Right renal pelvis (tissue), 4 donors: Measurements from ENCODE around the gene GBF1. TPM values are rescaled to one million over a fixed set of nuclear protein-coding genes. Genes with fewer than 3 reads are reported as not detected.

Source experiments
- DNase-seq, 4 donors: peaks; one replicate each; pipeline ENCODE4 v3.0.0-alpha.2; 2013; ENCODE audit warnings: low read depth in 4 of 4, low spot score in 3 of 4, missing footprints in 1 of 4
- polyA plus RNA-seq, 4 donors: library from polyadenylated mRNA; unstranded; fragments of 120-200 nt; gene quantifications; one replicate each; pipeline ENCODE4 v1.2.1, GENCODE V29; 2013; ENCODE audit not compliant: insufficient read length in 4 of 4

Gene GBF1
- polyA plus RNA-seq, 4 donors: 43.1 to 53.1 (median 46.1) TPM

- no peak for DNase-seq
Observed at GRCh38 chr10:102335184-102335583, 89.9 kb downstream of the GBF1 start.

- DNase-seq: no peak
Observed at GRCh38 chr10:102341038-102341688, 95.8 kb downstream of the GBF1 start.

- DNase-seq: no peak
Observed at GRCh38 chr10:102342458-102342857, 97.1 kb downstream of the GBF1 start.

- DNase-seq: no peak
Observed at GRCh38 chr10:102342958-102343357, 97.6 kb downstream of the GBF1 start.

GRCh38 chr10:102344067-102344466 lies 98.7 kb downstream of the GBF1 start:
- DNase-seq: no peak

- peak in 3 of 4 donors; percentile 18 to 26 (median 25) for DNase-seq
Observed at GRCh38 chr10:102347236-102347828, 102.0 kb downstream of the GBF1 start.

- DNase-seq: peak; percentile 34 to 50 (median 44)
Observed at GRCh38 chr10:102352066-102352715, 106.9 kb downstream of the GBF1 start.

- DNase-seq: no peak
Observed at GRCh38 chr10:102354451-102354850, 109.1 kb downstream of the GBF1 start.

GRCh38 chr10:102358712-102359382 lies 113.5 kb downstream of the GBF1 start:
- no peak for DNase-seq

GRCh38 chr10:102367441-102367840 lies 122.1 kb downstream of the GBF1 start:
- DNase-seq: no peak

- DNase-seq: no peak
Observed at GRCh38 chr10:102368077-102368476, 122.7 kb downstream of the GBF1 start.

- no peak for DNase-seq
Observed at GRCh38 chr10:102371295-102371694, 126.0 kb downstream of the GBF1 start.

- no peak for DNase-seq
Observed at GRCh38 chr10:102375250-102375649, 129.9 kb downstream of the GBF1 start.

- DNase-seq: no peak
Observed at GRCh38 chr10:102375867-102376266, 130.5 kb downstream of the GBF1 start.

- DNase-seq: no peak
Observed at GRCh38 chr10:102376901-102377300, 131.6 kb downstream of the GBF1 start.

- DNase-seq: no peak
Observed at GRCh38 chr10:102379383-102379782, 134.1 kb downstream of the GBF1 start.

GRCh38 chr10:102381983-102382382 lies 136.7 kb downstream of the GBF1 start:
- DNase-seq: no peak

- DNase-seq: no peak
Observed at GRCh38 chr10:102382871-102383270, 137.5 kb downstream of the GBF1 start.

- no peak for DNase-seq
Observed at GRCh38 chr10:102384053-102384452, 138.7 kb downstream of the GBF1 start.

GRCh38 chr10:102384606-102385429 lies 139.5 kb downstream of the GBF1 start:
- no peak for DNase-seq

- no peak for DNase-seq
Observed at GRCh38 chr10:102389894-102390293, 144.6 kb downstream of the GBF1 start.
